NCI-H2171 treated with DMSO at 0.1 percent for 48 hours (cell line): Measurements from ENCODE around the gene WSB2.
"Not testable (repeated sequence)": the region's sequence is repeated elsewhere in the genome, so short reads cannot be mapped to it uniquely, and the experiment has no call there.

Experiments used
- DNase-seq: peaks from one replicate; lab custom pipeline; 2025; lab: John Stamatoyannopoulos, UW

The WSB2 gene

GRCh38 chr12:118035190-118036041 is 25.6 kb downstream of the WSB2 start:
- peak; percentile 31 for DNase-seq

- DNase-seq, result peak; percentile 54
Measured at GRCh38 chr12:118034429-118035189, 26.4 kb downstream of the WSB2 start.

GRCh38 chr12:118033902-118034301 is 27.1 kb downstream of the WSB2 start:
- no peak for DNase-seq

GRCh38 chr12:118033323-118033722 is 27.7 kb downstream of the WSB2 start:
- no peak for DNase-seq

GRCh38 chr12:118032188-118032587 is 28.8 kb downstream of the WSB2 start:
- DNase-seq, result no peak

GRCh38 chr12:118029166-118029565 is 31.8 kb downstream of the WSB2 start:
- no peak for DNase-seq

GRCh38 chr12:118025168-118025567 is 35.8 kb downstream of the WSB2 start:
- no peak for DNase-seq

- no peak for DNase-seq
Measured at GRCh38 chr12:118023301-118023860, 37.6 kb downstream of the WSB2 start.

GRCh38 chr12:118022728-118023109 is 38.3 kb downstream of the WSB2 start:
- DNase-seq, result no peak

- DNase-seq, result not testable (repeated sequence)
Measured at GRCh38 chr12:118022097-118022727, 38.8 kb downstream of the WSB2 start.

- DNase-seq, result no peak
Measured at GRCh38 chr12:118020036-118020435, 40.9 kb downstream of the WSB2 start.

GRCh38 chr12:118017926-118018325 is 43.1 kb downstream of the WSB2 start:
- no peak for DNase-seq

- peak; percentile 97 for DNase-seq
Measured at GRCh38 chr12:118016424-118017264, 44.3 kb downstream of the WSB2 start, which contains the start of gene RFC5. Gene RFC5 (plus strand): TSS chr12:118016703. CDS start chr12:118016828, 125 bp downstream.

- DNase-seq, result no peak
Measured at GRCh38 chr12:118015944-118016343, 45.0 kb downstream of the WSB2 start.

- DNase-seq, result no peak
Measured at GRCh38 chr12:118015306-118015705, 45.7 kb downstream of the WSB2 start.

GRCh38 chr12:118013283-118013682 is 47.7 kb downstream of the WSB2 start:
- no peak for DNase-seq

- DNase-seq, result no peak
Measured at GRCh38 chr12:118011961-118012360, 49.0 kb downstream of the WSB2 start.

GRCh38 chr12:118011377-118011776 is 49.6 kb downstream of the WSB2 start:
- no peak for DNase-seq

GRCh38 chr12:118010903-118011302 is 50.1 kb downstream of the WSB2 start:
- DNase-seq, result no peak

- DNase-seq, result not testable (repeated sequence)
Measured at GRCh38 chr12:117999806-118000205, 61.2 kb downstream of the WSB2 start.

- no peak for DNase-seq
Measured at GRCh38 chr12:117998719-117999118, 62.3 kb downstream of the WSB2 start.
